OCI-LY1 (cell line): ENCODE data around the gene FOXP3.
A peak's percentile ranks its signal among the peaks of the same experiment; 100 is the strongest.

Experiments
- H2AFZ ChIP-seq: fragments of 200-600 bp; sonication (generic), shearing (Covaris generic); 2 replicates; pipeline ENCODE4 v1.6.0; 2014; ENCODE audit warnings: antibody characterized with exemption, mild to moderate bottlenecking, low read length
- H3F3A ChIP-seq: fragments of 200-600 bp; sonication (generic), shearing (Covaris generic); 2 replicates; pipeline ENCODE4 v1.6.0; 2014; ENCODE audit warnings: mild to moderate bottlenecking, antibody characterized with exemption, low read length, moderate library complexity; ENCODE audit not compliant: insufficient read depth
- H3K27ac ChIP-seq: fragments of 200-600 bp; sonication (generic); 2 replicates; pipeline ENCODE4 v1.5.1; 2014; ENCODE audit warnings: low read length, mixed run types, mild to moderate bottlenecking, low read depth; ENCODE audit not compliant: poor library complexity, severe bottlenecking
- H3K27me3 ChIP-seq: fragments of 200-600 bp; sonication (generic); 2 replicates; pipeline ENCODE4 v1.6.0; 2014; ENCODE audit warnings: antibody characterized with exemption, mild to moderate bottlenecking, low read length, moderate library complexity; ENCODE audit not compliant: insufficient read depth
- H3K36me3 ChIP-seq: fragments of 200-600 bp; sonication (generic); 2 replicates; pipeline ENCODE4 v1.6.1; 2014; ENCODE audit warnings: mild to moderate bottlenecking, antibody characterized with exemption, low read length, moderate library complexity, mixed read lengths; ENCODE audit not compliant: insufficient read depth
- H3K4me1 ChIP-seq: fragments of 200-600 bp; sonication (generic); 2 replicates; pipeline ENCODE4 v1.5.1; 2014; ENCODE audit warnings: mild to moderate bottlenecking, low read length, moderate library complexity; ENCODE audit not compliant: insufficient read depth, severe bottlenecking
- H3K4me2 ChIP-seq: fragments of 200-600 bp; sonication (generic), shearing (Covaris generic); 2 replicates; pipeline ENCODE4 v1.6.1; 2014; ENCODE audit warnings: low read length
- H3K4me3 ChIP-seq: fragments of 200-600 bp; sonication (generic); 2 replicates; pipeline ENCODE4 v1.5.1; 2014; ENCODE audit warnings: low read length, low read depth, mild to moderate bottlenecking, mixed read lengths; ENCODE audit not compliant: poor library complexity, severe bottlenecking
- H3K79me2 ChIP-seq: fragments of 200-600 bp; shearing (Covaris generic); 2 replicates; pipeline ENCODE4 v1.6.1; 2016; ENCODE audit warnings: mixed run types, low read length, mixed read lengths; ENCODE audit not compliant: insufficient read depth
- H3K9ac ChIP-seq: fragments of 200-600 bp; sonication (generic), shearing (Covaris generic); 2 replicates; pipeline ENCODE4 v1.6.1; 2014; ENCODE audit warnings: mild to moderate bottlenecking, low read length, mixed read lengths
- H3K9me2 ChIP-seq: fragments of 200-600 bp; sonication (generic), shearing (Covaris generic); 2 replicates; pipeline ENCODE4 v1.6.1; 2014; ENCODE audit warnings: low read depth, mild to moderate bottlenecking, low read length, mixed read lengths
- H3K9me3 ChIP-seq: fragments of 200-600 bp; shearing (Covaris generic); 2 replicates; pipeline ENCODE4 v1.6.1; 2014; ENCODE audit warnings: low read length, mixed read lengths
- H4K20me1 ChIP-seq: fragments of 200-600 bp; sonication (generic), shearing (Covaris generic); 2 replicates; pipeline ENCODE4 v1.6.0; 2016; ENCODE audit warnings: mild to moderate bottlenecking, low read length; ENCODE audit not compliant: insufficient read depth
- CTCF ChIP-seq: fragments of 200-600 bp; sonication (generic), shearing (Covaris generic); IDR thresholded peaks from 2 replicates; pipeline ENCODE4 v1.5.1; 2017; ENCODE audit warnings: mild to moderate bottlenecking, antibody characterized with exemption, low read length, moderate library complexity, mixed read lengths
- EZH2 ChIP-seq: fragments of 200-600 bp; sonication (generic), shearing (Covaris generic); IDR thresholded peaks from 2 replicates; pipeline ENCODE4 v1.8.0; 2017; ENCODE audit warnings: borderline replicate concordance, mixed run types, mild to moderate bottlenecking, antibody characterized with exemption, low read length, moderate library complexity, mixed read lengths

Gene FOXP3

DNA sequence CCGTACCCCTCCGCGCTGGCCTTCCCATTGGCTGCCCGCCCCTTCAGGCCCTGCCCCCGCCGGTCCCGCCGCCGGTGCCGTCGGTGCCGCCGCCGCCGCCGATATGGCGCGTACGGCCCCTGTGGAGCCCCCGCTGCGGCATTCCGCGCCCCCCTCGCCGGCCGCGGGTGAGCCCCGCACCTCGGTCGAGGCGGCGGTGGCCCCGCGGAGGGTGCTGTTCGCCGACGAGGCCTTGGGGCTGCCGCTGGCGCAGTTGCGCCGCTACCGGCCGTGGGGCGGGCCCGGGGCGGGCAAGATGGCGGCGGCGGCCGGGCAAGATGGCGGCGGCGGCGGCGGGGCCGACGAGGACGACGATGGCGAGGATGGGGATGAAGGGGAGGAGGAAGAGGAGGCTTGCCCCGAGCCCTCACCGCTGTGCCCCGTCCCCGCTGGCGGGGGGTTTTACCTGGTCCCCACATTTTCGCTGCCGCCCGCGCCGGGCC is 5.3 kb upstream of the FOXP3 start, which contains the start of gene PPP1R3F:
Gene PPP1R3F (plus strand): TSS at position 27 of the 482 bp plus-strand sequence. CDS start 77 bp downstream, at position 104.
- Histone ChIP-seq H3K9me2 (no peaks in the 10 kb centered on the region), H3K9ac (peak within 1 kb of the TSS; percentile 74), H2AFZ (no peak within 1 kb of the TSS), H3K4me1 (peaks cover 38% of the 10 kb centered on the region), H3K79me2 (peaks cover 12% of the 10 kb centered on the region), H3K4me3 (peak within 1 kb of the TSS; percentile 70), H3F3A (no peaks in the 10 kb centered on the region), H3K36me3 (no peaks in the 10 kb centered on the region; the same call in 1 of the 2 replicates), H4K20me1 (no peaks in the 10 kb centered on the region), H3K27me3 (no peaks in the 10 kb centered on the region), H3K27ac (peak within 1 kb of the TSS; percentile 79), H3K4me2 (peak within 1 kb of the TSS; percentile 78), H3K9me3 (no peaks in the 10 kb centered on the region)
- TF ChIP-seq CTCF (no peak), EZH2 (no peak)

DNA sequence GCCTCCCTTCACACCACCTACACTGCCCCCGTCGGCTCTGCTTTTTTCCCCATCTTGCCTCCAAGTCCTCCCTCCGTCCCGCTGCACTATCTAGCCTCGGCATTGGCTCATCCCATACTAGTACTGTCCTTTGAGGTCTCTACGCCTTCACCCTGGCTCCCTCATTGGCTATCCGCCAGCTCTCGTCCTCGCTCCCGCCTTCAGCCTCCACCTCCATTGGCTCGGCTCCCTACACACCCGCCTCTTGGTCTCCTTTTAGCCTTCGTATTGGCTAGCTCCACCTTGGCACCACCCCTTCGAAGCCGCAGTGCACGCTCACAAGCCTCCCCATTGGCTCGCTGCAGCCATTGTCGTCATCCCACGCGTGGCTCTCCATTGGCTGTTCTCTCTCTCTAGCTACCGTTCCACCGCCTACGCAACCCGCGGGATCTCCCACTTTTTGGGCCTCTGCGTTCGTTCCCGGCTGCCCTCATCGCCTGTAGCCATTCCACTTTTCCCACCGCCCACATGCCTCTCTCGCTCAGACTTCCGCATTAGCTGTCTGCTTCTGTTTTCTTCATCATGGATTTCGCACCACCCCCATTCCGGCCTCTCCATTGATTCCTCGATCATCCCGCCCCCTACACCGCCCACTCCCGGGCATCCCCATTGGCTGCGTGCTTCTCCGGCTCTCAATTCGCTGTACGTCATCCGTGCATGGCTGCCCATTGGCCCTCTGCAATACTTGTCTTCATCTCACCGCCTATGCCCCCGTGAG is 4.7 kb upstream of the FOXP3 start:
- H2AFZ ChIP-seq, result no peak overlapping the region
- H3K4me3 ChIP-seq, result peak overlapping the region; percentile 70
- H3K27me3 ChIP-seq, result no peaks in the 10 kb centered on the region
- H3K9me3 ChIP-seq, result no peaks in the 10 kb centered on the region
- H3K4me2 ChIP-seq, result peak overlapping the region; percentile 73
- no peaks in the 10 kb centered on the region for H3F3A ChIP-seq
- H3K4me1 ChIP-seq, result peaks cover 38% of the 10 kb centered on the region
- H3K9me2 ChIP-seq, result no peaks in the 10 kb centered on the region
- no peak for TF ChIP-seq CTCF
- no peak for TF ChIP-seq EZH2
- peak overlapping the region; percentile 74 for H3K9ac ChIP-seq
- no peaks in the 10 kb centered on the region for H4K20me1 ChIP-seq
- H3K27ac ChIP-seq, result peak overlapping the region; percentile 79
- H3K79me2 ChIP-seq, result peaks cover 12% of the 10 kb centered on the region
- no peaks in the 10 kb centered on the region; the same call in 1 of the 2 replicates for H3K36me3 ChIP-seq

DNA sequence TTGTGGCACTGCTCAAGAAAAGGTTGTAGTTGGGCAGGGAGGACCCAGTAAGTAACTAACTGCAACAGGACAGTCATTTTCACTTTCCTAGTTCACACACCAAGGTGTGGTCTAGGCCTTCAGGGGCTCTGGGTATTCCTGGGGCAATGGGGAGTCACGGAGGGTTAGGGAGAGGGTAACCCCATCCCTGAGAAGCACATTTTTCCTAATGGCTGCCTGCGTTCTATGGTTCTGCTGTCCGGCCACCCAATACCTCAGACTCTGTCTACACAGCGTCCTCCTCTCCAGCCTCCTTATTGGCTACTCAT is 4.1 kb upstream of the FOXP3 start:
- peaks cover 12% of the 10 kb centered on the region for H3K79me2 ChIP-seq
- H3K27ac ChIP-seq, result peak overlapping the region; percentile 25
- no peaks in the 10 kb centered on the region; the same call in 1 of the 2 replicates for H3K36me3 ChIP-seq
- H3K4me1 ChIP-seq, result peaks cover 38% of the 10 kb centered on the region
- H3K4me2 ChIP-seq, result peak overlapping the region; percentile 73
- no peaks in the 10 kb centered on the region for H3K9me3 ChIP-seq
- no peak overlapping the region for H2AFZ ChIP-seq
- no peaks in the 10 kb centered on the region for H4K20me1 ChIP-seq
- no peaks in the 10 kb centered on the region for H3K9me2 ChIP-seq
- H3K27me3 ChIP-seq, result no peaks in the 10 kb centered on the region
- no peak for TF ChIP-seq EZH2
- no peak for TF ChIP-seq CTCF
- H3K9ac ChIP-seq, result peak overlapping the region; percentile 72
- no peaks in the 10 kb centered on the region for H3F3A ChIP-seq
- H3K4me3 ChIP-seq, result peak overlapping the region; percentile 70
